GM08714 (cell line): ENCODE measurements around the gene ATG7.
A peak's percentile ranks its signal among the peaks of the same experiment; 100 is the strongest.

Experiments
- H3K4me3 ChIP-seq: fragments of 200-500 bp; sonication (Bioruptor generic); 2 replicates; pipeline ENCODE4 v1.5.1; 2014; ENCODE audit warnings: mild to moderate bottlenecking, low read length, inconsistent platforms
- ZNF274 ChIP-seq: IDR thresholded peaks from 2 replicates; pipeline ENCODE4 v1.6.1; 2012; ENCODE audit warnings: mild to moderate bottlenecking, low read depth, low read length

ATG7 gene, protein sequence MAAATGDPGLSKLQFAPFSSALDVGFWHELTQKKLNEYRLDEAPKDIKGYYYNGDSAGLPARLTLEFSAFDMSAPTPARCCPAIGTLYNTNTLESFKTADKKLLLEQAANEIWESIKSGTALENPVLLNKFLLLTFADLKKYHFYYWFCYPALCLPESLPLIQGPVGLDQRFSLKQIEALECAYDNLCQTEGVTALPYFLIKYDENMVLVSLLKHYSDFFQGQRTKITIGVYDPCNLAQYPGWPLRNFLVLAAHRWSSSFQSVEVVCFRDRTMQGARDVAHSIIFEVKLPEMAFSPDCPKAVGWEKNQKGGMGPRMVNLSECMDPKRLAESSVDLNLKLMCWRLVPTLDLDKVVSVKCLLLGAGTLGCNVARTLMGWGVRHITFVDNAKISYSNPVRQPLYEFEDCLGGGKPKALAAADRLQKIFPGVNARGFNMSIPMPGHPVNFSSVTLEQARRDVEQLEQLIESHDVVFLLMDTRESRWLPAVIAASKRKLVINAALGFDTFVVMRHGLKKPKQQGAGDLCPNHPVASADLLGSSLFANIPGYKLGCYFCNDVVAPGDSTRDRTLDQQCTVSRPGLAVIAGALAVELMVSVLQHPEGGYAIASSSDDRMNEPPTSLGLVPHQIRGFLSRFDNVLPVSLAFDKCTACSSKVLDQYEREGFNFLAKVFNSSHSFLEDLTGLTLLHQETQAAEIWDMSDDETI

DNA sequence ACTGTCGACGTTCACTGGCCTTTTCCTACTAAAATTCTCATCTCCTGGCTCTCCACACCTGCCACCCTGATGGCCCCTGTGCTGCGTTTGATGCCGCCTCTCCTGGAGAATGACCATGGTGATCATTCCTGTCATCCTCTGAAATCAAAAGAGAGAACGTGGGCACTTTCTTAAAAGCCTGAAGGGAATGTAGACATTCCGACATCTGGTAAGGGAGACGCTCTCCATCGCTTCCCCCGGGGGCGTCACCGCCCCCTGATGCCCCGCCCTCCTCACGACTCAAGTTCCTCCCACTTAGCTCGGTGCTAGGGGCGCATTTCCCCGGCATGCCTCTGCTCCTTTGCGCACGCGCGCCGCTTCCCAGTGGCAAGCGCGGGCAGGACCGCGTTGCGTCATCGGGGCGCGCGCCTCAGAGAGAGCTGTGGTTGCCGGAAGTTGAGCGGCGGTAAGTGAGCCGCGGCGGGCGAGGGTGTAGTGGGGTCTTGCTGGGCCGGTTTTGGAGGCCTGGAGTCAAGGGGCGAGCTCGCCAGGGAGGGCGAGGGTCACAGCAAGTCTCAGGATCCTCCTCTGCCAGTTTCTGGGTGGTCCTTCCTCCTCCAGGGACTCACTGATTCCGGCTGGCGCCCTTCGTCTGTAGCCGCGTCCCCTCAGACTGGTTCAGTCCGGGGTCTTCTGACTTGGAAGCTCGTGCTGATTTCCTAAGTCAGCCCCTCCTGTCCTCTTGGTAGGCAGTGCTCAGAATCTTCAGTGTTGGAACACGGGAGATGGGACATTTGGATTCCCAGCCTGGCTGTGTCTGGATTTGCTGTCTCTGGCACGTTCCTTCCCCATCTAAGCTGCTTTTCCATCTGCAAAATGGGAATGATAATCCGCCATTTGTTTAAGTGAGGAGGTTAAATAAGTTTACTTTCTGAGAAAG is at the start of gene ATG7:
TSS of gene ATG7 (plus strand) at position 412 of the 919 bp plus-strand sequence. CDS start 26,299 bp downstream, outside the sequence.
- TF ChIP-seq ZNF274: no peak
- H3K4me3 ChIP-seq: peak within 1 kb of the TSS; percentile 97

DNA sequence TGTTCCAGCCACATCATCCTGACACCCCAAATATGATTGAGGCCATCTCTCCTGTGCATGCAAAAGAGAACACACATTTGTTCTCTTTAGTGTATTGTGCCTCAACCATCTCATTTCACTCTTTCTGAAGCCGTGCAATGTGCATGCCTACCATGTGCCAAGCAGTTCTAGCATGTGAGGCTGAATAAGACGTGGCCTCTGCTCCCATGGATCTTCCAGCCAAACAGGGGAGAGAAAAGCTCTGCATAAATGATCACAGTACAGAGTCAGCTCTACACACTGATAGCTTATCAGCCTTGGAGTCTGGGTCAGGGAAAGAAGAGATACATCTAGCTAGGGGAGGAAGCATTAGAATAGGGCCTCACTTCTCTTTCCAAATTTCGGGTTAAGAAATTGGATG is 48.2 kb upstream of the ATG7 start:
- TF ChIP-seq ZNF274: no peak
- H3K4me3 ChIP-seq: no peak overlapping the region

DNA sequence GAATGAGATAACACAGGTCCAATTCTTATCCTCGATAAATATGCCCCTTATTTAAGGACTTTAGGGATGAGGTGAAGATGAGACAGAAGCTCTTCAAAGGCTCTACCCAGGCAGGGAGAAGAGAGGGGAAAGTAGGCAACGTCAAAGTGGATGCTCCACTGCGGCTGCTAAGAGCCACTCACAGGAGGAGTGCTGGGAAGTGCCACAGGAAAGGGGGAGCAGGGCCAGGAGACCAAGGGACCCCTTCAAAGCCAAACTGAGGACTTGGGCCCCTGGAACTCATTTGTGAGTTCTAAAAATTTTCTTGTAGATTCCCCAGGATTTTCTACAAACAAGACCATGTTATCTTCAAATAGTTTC is 47.3 kb upstream of the ATG7 start:
- H3K4me3 ChIP-seq: no peak overlapping the region
- no peak for TF ChIP-seq ZNF274

DNA sequence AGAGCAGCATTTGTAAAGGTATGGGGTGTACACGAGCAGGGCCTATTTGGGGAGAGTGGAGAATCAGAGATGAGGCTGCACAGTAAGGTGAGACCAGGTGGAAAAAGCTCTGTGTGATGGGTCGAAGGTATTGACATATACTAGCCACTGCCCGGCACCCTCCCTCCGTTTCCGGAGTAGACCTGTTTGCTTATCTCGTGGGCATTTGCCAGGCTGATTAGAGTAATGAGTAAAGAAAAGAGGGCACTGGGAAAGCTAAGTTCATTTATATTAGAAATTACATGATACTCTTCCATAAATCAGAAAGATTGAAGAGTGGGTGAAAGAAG is 46.2 kb upstream of the ATG7 start:
- TF ChIP-seq ZNF274: no peak
- H3K4me3 ChIP-seq: no peak overlapping the region

DNA sequence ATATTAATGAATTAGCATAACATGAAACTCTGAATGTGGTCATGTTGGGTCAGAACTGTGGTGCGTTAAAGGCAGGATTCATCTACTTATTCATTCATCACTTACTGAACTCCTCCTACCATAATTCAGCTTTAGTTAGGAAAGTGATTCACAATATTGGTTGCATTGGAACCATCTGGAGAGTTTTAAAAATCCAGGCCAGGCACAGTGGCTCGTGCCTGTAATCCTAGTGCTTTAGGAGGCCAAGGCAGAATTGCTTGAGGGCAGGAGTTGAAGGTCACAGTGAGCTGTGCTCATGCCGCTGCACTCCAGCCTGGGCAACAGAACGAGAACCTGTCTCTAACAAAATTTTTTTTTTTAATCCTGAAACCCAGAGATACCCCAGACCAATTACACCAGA is 44.2 kb upstream of the ATG7 start:
- TF ChIP-seq ZNF274: no peak
- no peak overlapping the region for H3K4me3 ChIP-seq

DNA sequence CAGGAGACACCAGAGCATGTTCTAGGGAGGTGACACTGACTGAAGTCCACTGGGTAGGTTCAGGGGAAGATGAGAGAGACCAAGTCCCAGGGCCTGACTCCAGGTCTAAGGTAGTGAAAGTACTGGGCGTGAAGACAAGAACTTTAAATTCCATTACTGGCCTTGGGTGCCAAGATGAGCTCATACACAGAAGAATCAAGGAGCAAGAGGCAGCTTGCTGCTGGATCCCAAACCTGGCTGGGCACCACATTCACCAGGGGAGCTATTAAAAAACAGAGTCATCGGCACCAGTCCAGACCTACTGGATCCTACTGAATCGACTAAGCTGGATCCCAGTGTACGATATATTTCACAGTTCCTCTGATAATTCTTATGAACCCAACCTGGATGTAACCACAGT is 42.1 kb upstream of the ATG7 start:
- TF ChIP-seq ZNF274: no peak
- no peak overlapping the region for H3K4me3 ChIP-seq

DNA sequence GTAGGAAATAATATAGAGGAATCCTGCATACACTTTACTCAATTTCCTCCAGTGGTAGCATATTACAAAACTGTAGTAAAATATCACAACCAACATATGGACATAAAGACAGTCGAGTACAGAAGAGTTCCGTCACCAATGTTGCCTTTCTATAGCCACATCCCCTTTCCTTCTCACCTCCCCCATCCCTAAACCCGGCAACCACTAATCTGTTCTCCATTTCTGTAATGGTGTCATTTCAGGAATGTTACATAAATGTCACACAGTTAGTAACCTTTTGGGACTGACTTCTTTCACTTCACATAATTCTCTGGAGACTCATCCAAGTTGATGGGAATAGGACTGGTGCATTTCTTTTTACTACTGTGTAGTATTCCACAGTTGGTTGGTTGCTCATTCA is 41.4 kb upstream of the ATG7 start:
- no peak overlapping the region for H3K4me3 ChIP-seq
- TF ChIP-seq ZNF274: no peak

DNA sequence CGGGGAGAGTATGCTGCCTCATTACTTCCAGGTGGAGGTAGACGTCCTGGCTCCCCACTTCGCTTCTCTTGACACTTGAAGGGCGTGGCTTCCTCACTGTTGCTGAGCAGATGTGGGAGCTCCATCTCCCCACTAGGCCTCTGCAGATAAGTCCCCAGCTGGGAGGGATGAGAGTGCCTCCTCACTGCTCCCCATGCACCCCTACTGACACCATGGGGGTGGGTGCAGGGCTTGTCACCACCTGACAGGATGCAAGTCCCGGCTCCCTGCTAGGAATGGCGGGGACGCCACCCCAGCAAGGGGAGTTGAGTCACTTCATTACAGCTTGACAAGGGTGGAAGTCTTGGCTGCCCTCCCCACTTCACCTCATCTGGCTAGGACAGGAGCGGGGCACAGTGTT is 36.8 kb upstream of the ATG7 start:
- no peak for TF ChIP-seq ZNF274
- H3K4me3 ChIP-seq: no peak overlapping the region

DNA sequence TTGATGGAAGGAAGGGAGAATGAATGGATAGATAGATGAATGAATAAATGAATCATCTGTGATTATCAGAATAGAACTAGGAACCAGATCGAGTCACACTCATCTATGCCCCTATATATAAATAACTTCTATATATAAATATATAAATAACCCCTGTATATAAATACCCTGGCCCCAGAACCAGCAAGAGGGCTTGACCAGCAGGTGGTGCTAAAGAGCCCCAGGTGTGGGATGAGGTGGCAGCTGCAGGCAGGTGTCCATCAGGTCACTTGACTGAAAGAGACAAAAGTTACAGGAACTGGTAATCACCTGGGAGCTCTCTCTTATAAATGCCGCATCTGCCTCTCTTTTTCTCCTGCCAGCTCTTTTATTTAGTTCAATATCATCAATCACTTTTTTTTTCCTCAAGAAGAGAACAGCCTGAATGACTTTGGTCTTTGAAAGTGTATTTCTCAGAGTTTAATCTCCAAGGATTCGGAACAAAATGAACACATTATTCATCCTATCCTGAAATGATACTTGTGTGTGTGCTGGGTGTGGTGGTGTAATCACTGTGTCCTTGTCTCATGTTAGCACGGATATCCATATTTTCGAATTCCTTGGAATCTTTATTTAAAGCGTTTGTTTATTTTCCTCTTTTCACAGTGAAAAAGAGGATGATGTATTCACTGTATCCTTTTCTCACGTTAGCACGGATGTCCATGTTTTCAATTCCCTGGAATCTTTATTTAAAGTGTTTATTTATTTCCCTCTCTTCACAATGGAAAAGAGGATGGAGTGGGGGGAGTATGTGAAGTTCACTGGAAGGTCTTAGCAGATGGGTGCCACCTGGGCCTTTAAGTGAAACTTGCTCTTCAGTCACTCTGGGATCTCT is 35.4 kb upstream of the ATG7 start:
- no peak for TF ChIP-seq ZNF274
- no peak overlapping the region for H3K4me3 ChIP-seq

DNA sequence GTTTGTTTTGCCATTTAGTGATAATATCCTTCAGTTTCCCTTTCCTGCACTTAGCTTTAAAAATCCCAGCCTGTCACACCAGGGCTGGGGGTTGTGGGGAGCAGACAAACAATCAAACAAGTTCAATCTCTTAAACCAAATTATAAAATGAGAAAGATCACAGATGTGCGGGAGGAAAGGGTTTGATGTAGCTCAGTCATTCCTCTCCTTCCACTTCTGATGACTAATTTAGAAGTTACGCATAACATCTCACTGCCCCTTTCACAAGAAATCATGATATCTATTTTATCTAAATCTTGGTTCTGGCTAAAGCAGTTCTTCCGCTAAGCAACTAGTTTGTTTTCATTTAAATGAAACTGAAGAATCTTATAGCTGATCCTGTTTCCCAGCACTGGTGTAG is 34.1 kb upstream of the ATG7 start:
- TF ChIP-seq ZNF274: no peak
- no peak overlapping the region for H3K4me3 ChIP-seq

DNA sequence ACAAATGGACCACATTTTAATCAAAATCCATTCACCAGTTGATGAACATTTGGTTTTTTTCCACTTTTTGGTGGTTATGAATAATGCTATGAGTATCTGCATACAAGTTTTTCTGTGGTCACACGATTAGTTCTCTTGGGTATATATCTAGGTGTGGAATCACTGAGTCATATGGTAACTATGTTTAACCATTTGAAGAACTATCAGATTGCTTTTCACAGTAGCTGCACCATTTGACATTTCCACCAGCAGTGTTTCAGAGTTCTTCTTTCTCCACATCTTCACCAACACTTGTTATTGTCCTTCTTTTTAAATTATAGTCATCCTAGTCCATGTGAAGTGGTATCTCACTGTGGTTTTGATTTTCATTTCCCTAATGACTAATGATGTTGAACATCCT is 33.3 kb upstream of the ATG7 start:
- TF ChIP-seq ZNF274: no peak
- no peak overlapping the region for H3K4me3 ChIP-seq

DNA sequence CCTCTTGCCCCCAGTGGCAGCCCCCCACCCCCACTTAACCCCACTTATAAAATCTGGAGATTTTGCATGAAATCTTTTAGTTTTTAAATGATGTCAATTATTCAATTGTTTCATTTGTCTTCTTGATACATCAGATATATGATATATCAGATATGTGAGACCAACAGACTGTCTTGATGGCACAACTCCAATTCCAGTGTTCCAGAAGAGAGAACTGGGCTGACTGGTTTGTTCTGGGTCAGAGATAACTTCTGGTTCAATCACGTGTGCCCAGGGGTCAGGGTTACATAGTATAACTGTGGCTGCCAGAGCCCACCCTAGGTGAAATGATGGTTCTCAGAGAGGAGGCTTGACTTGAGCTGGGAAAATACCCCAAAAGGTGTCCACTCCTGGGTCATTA is 32.4 kb upstream of the ATG7 start:
- no peak for TF ChIP-seq ZNF274
- no peak overlapping the region for H3K4me3 ChIP-seq

DNA sequence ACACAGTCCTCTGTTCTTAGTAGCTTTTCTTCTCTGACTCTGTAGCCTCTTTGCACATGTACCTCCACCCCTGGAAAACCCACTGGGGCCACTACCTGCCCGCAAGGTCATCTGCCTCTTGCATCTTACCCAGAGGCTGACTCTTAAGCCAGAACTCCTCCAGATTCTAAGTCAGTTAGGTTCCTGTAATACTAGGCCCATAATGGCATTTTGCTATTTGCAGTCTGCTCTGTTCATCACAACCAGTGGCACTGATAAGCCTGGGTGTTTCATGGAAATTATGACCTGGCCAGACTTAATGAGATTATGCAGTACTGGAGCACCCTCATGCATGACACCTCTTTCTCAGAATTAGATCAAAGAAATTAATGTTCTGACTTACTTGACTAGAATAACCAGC is 31.7 kb upstream of the ATG7 start:
- H3K4me3 ChIP-seq: no peak overlapping the region
- no peak for TF ChIP-seq ZNF274
